Stimulated activated CD4-positive, alpha-beta T cell treated with anti-CD3 and anti-CD28 coated beads, Interleukin-15, amount 100 ng/mL, for 48 hours (primary cell): Measurements from ENCODE around the gene FCHSD2.
"Not testable (repeated sequence)": the region's sequence is repeated elsewhere in the genome, so short reads cannot be mapped to it uniquely, and the experiment has no call there.

Experiments
- DNase-seq, 2 donors: peaks; one replicate each; pipeline ENCODE4 v3.0.0-alpha.2; 2020; ENCODE audit warnings: low read depth in 2 of 2

The FCHSD2 gene

GRCh38 chr11:72821221-72821919, 320.7 kb downstream of the FCHSD2 start:
- no peak for DNase-seq

- no peak for DNase-seq
Observed at GRCh38 chr11:72820439-72821139, 321.5 kb downstream of the FCHSD2 start.

GRCh38 chr11:72818971-72819370, 323.1 kb downstream of the FCHSD2 start:
- no peak for DNase-seq

GRCh38 chr11:72817966-72818365, 324.2 kb downstream of the FCHSD2 start:
- no peak for DNase-seq

GRCh38 chr11:72816404-72816990, 325.6 kb downstream of the FCHSD2 start:
- DNase-seq: no peak

- DNase-seq: no peak
Observed at GRCh38 chr11:72815110-72815618, 327.0 kb downstream of the FCHSD2 start.

GRCh38 chr11:72814286-72815109, 327.6 kb downstream of the FCHSD2 start, which contains the start of gene ATG16L2:
Gene ATG16L2, plus strand, starts transcription at chr11:72814411. Its CDS starts 35 bp downstream, at chr11:72814446.
- peak; percentile 72 to 85 for DNase-seq

- peak; percentile 64 to 74 for DNase-seq
Observed at GRCh38 chr11:72813740-72814285, 328.3 kb downstream of the FCHSD2 start.

GRCh38 chr11:72812967-72813739, 329.0 kb downstream of the FCHSD2 start:
- peak; percentile 72 to 74 for DNase-seq

GRCh38 chr11:72812604-72812966, 329.5 kb downstream of the FCHSD2 start:
- DNase-seq: no peak

- not testable (repeated sequence) for DNase-seq
Observed at GRCh38 chr11:72811686-72812085, 330.4 kb downstream of the FCHSD2 start.

GRCh38 chr11:72808331-72808798, 333.8 kb downstream of the FCHSD2 start:
- no peak for DNase-seq

GRCh38 chr11:72807792-72808191, 334.3 kb downstream of the FCHSD2 start:
- DNase-seq: no peak

GRCh38 chr11:72807021-72807693, 335.0 kb downstream of the FCHSD2 start:
- DNase-seq: no peak

- DNase-seq: not testable (repeated sequence)
Observed at GRCh38 chr11:72806378-72806777, 335.7 kb downstream of the FCHSD2 start.

GRCh38 chr11:72805216-72805615, 336.9 kb downstream of the FCHSD2 start:
- no peak for DNase-seq

GRCh38 chr11:72802822-72803221, 339.3 kb downstream of the FCHSD2 start:
- DNase-seq: no peak

GRCh38 chr11:72799441-72799840, 342.7 kb downstream of the FCHSD2 start:
- DNase-seq: no peak

- DNase-seq: no peak
Observed at GRCh38 chr11:72798361-72798760, 343.8 kb downstream of the FCHSD2 start.
